Measurements from ENCODE around the gene SLC5A3.
A peak's percentile ranks its signal among the peaks of the same experiment; 100 is the strongest.

SLC5A3 gene

GRCh38 chr21:34061983-34062382, 11.4 kb upstream of the SLC5A3 start:
- in situ Hi-C loops (cut with MboI; ENCODE audit: low pct_unique_long_range_greater_than_20kb, low sequenced_read_pairs): loop anchor here (10.0 kb wide), 1 partner anchor 57 kb away; no protein-coding TSS in a partner anchor
- no peak for DNase-seq

DNA sequence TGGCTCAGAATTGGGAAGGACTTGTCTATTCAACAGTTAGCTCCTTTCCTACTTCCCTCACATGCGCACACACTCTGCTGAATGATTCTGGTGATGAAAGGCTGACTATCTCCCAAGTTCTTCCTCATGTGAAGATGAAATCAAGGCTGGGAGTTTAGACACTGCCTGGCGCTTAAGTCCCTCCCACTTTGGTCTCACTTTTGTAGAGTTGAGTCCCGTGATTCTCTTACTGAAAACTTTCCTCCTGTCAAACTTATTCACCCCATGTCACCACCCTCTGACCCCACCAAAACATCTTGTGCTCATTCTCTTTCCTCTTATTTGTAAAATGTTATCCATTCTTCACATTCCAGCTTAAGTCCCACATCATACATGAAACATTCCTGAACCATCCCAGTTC, 8.4 kb upstream of the SLC5A3 start:
- in situ Hi-C loops (cut with MboI; ENCODE audit: low pct_unique_long_range_greater_than_20kb, low sequenced_read_pairs): loop anchor here (10.0 kb wide), 1 partner anchor 60 kb away; no protein-coding TSS in a partner anchor
- DNase-seq: no peak

DNA sequence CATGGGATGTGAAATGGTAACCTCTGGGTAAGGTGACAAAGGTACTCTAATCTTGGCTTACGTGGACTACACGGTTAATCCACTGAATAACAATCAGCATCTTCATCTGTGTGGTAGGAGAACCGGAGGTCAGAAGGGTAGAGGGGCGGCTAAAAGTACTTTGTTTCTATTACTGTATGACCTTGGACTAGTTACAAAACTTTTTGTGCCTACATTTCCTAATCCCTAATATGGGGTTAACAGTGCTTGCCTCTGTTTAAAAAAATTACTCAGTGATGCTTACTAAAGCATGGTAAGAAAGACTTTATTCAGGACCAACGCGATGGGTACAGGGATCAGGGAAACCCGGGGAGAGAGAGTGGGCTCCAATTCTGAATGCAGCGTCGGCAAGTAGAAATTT, 1.7 kb upstream of the SLC5A3 start:
- in situ Hi-C loops (cut with MboI; ENCODE audit: low pct_unique_long_range_greater_than_20kb, low sequenced_read_pairs): no loop called here
- DNase-seq: no peak

DNA sequence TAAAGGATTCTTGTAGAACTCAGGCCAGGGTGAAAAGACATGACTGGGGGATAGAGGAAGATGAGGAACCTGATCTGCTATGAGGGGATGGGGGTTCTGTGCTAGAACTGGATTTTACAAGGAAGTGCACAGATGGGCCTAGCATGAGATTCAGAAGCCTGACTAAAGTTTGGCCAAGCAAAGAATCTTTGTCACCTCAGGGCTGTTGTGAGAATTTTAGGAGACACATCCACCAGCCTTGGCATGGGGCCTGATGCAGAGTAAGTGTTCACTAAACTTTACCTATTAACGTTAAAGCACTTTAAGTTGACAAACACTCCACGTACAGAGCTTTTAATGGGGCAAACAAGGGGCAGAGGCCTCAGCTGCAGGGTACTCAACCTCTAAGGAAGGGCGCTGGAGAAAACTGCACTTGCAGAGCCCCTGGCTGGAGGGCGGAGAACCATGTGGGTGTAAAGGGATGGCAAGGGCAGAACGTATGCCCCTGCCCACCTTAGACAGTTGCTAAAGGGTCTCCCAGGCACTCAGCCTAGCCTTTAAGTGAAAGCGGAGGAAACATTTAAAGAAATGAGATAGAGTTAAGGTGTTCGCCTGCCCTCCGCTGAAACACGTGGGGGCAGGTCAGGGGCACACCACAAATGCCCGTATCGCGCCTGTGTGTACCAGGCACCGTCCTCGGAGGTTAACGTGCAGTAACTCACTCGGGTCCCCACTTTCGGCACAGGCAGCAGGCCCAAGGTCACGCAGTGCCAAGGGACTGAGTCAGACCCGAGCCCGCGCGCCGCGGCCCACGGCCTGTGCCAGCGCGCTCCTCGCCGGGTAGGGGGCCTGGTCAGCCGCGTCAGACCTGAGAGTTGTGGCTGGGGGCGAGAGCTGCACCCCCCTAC, 990 bp upstream of the SLC5A3 start:
- in situ Hi-C loops (cut with MboI; ENCODE audit: low pct_unique_long_range_greater_than_20kb, low sequenced_read_pairs): no loop called here
- DNase-seq: no peak

DNA sequence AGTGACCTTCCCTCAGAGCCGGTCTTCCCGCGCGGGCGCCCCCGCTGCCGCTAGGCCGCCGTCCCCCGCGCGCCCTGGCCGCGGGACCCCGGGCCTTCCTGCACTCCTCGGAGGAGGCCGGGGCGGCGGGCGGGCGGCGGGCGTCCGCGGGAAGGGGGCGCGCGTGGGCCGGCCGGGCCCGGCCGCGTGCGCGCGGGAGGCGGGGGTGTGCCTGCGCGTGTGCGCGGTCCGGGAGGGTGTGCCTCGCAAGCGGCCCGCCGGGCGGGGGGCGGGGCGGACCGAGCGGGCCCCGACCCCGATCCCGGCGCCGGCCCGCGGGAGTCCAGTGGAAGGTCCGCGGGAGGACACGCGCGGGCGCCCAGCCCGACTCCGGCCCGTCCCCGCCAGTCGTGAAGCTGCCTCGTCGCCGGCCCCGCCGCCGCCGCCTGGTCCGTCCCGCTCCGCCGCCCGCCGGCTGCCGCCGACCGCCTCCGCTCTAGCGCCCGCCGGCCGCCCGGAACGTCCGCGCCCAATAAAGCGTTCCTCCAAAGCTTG, 438 bp downstream of the SLC5A3 start:
- in situ Hi-C loops (cut with MboI; ENCODE audit: low pct_unique_long_range_greater_than_20kb, low sequenced_read_pairs): no loop called here
- DNase-seq: peak; percentile 25

GRCh38 chr21:34074283-34075090, 1.1 kb downstream of the SLC5A3 start:
- in situ Hi-C loops (cut with MboI; ENCODE audit: low pct_unique_long_range_greater_than_20kb, low sequenced_read_pairs): no loop called here

DNA sequence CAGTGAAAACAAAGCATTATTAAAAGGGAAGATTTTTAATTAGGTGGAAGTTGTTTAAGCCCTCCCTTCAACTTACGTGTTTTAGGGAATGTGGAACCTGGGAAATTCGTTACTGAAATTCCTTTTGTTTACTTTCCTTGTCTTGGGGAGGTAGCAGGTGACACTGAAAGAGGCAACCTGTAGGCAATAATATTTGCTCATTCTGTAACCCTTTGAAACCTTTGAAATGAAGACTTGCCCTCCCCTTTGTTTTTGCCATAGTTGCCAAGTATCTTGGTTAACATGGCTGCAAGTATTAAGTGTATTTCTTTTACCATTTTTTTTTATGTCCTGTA, 1.7 kb downstream of the SLC5A3 start:
- no peak for DNase-seq
- in situ Hi-C loops (cut with MboI; ENCODE audit: low pct_unique_long_range_greater_than_20kb, low sequenced_read_pairs): no loop called here

More at GRCh38 chr21:34074283-34075090, 1.1 kb downstream of the SLC5A3 start:
- peak; percentile 32 for DNase-seq

DNA sequence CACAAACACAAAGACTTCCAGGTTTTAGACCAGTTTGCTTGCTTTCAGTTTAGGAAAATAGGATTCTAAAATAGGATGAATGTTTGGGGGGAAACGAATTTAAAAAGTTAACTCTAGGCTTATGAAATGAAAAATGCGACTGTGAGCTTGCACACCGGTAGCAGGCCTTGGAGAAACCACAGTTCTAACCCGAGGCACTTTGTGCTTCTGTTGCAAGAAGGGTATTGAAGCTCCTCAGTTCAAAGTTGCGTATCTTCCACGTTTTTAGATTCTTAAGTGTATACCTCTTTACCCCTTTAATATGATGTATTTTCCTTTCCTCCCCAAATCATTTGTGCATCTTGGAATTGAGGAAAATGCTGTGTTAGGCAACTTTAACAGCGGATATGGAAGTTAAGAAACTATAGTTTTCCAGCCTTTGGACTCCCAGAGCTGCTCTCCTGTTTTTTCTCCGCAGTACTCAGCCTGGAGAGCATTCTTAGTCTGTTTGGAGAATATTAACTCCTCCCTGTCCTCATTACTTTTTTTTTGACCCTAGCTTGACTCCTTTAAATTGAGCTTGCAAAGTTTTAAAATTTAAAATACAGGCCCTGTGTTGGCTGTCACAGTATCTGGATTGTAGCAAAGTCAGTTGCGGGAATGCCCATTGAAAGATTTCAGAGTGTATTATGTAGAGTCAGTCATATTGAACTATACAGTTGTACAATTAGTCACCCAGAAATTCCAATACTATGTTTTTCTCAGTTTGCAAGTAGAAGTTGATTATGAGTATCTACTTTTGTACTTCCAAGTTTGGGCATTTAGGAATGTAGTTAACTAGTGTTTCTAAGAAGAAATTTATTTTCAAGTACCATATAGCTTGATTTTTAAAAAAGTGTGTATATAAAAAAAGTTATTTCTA, 2.6 kb downstream of the SLC5A3 start:
- in situ Hi-C loops (cut with MboI; ENCODE audit: low pct_unique_long_range_greater_than_20kb, low sequenced_read_pairs): no loop called here
- DNase-seq: no peak

- in situ Hi-C loops (cut with MboI; ENCODE audit: low pct_unique_long_range_greater_than_20kb, low sequenced_read_pairs): no loop called here
- no peak for DNase-seq
These were observed 3.5 kb downstream of the SLC5A3 start for GRCh38 chr21:34076835-34077234.

- in situ Hi-C loops (cut with MboI; ENCODE audit: low pct_unique_long_range_greater_than_20kb, low sequenced_read_pairs): no loop called here
- no peak for DNase-seq
These were observed 4.5 kb downstream of the SLC5A3 start for GRCh38 chr21:34077888-34078287.

GRCh38 chr21:34078915-34079314, 5.5 kb downstream of the SLC5A3 start:
- DNase-seq: no peak
- in situ Hi-C loops (cut with MboI; ENCODE audit: low pct_unique_long_range_greater_than_20kb, low sequenced_read_pairs): no loop called here

- no peak for DNase-seq
- in situ Hi-C loops (cut with MboI; ENCODE audit: low pct_unique_long_range_greater_than_20kb, low sequenced_read_pairs): no loop called here
These were observed 7.3 kb downstream of the SLC5A3 start for GRCh38 chr21:34080710-34081109.

GRCh38 chr21:34082769-34083168, 9.4 kb downstream of the SLC5A3 start:
- no peak for DNase-seq
- in situ Hi-C loops (cut with MboI; ENCODE audit: low pct_unique_long_range_greater_than_20kb, low sequenced_read_pairs): no loop called here

GRCh38 chr21:34083357-34083756, 10.0 kb downstream of the SLC5A3 start:
- in situ Hi-C loops (cut with MboI; ENCODE audit: low pct_unique_long_range_greater_than_20kb, low sequenced_read_pairs): no loop called here
- no peak for DNase-seq

DNA sequence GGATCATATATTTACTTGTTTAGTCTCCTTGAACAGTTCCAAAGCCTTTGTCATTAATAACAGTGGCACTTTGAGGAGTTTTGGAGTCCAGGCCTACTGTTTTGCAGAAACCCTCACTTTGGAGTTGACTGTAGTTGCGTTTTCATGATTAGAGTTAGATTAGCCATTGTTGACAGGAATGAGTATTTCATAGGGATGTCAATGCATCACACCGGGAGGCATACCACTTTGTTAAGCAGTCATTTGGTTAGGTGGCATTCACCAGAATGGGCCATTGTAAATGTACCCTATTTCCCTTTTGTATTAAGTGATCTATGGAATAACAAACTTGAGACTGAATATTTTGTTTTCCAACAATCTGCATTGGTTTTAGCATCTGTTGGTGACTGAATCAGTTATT, 11.8 kb downstream of the SLC5A3 start:
- in situ Hi-C loops (cut with MboI; ENCODE audit: low pct_unique_long_range_greater_than_20kb, low sequenced_read_pairs): no loop called here
- DNase-seq: no peak

DNA sequence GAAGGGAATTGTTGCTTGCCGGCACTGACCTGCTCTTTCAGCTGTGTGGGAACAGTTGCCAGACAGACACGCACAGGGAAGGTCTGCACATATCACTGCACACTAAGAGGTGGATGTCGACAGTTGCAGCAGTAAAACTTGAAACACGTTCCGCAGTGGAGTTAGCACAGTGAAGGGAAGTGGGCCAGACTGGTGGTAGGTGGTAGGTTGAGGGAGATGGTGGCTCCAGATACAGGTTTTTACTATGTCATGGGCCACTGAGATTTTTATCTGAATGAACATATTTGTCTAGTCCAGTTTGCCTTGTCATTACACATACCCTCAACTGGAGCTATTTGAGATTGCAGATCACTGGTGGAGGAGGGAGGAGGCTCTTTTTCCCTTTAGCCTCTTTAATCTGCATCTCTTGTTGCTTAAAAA, 13.5 kb downstream of the SLC5A3 start:
- in situ Hi-C loops (cut with MboI; ENCODE audit: low pct_unique_long_range_greater_than_20kb, low sequenced_read_pairs): no loop called here
- DNase-seq: no peak

- in situ Hi-C loops (cut with MboI; ENCODE audit: low pct_unique_long_range_greater_than_20kb, low sequenced_read_pairs): no loop called here
- DNase-seq: no peak
These were observed 15.4 kb downstream of the SLC5A3 start for GRCh38 chr21:34088752-34089151.

DNA sequence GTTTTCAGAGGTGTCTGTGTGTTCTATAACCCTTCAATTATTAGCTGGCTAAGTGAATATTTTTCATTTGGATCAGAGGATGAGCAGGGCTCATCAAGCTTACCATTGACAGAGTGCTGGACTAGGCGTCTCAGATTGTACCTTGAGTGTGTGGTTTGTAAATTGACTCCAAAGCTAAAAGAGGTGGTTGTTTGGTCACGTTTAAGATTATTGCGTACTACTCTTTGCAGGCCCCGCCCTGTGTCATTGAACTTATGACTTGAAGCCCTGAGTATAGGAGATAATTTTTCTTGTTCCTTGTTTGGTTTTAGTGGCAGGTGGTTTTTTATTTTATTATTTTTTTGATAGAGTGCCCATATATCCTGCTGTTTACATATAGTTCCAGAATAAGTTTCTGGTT, 17.7 kb downstream of the SLC5A3 start:
- no peak for DNase-seq
- in situ Hi-C loops (cut with MboI; ENCODE audit: low pct_unique_long_range_greater_than_20kb, low sequenced_read_pairs): no loop called here

DNA sequence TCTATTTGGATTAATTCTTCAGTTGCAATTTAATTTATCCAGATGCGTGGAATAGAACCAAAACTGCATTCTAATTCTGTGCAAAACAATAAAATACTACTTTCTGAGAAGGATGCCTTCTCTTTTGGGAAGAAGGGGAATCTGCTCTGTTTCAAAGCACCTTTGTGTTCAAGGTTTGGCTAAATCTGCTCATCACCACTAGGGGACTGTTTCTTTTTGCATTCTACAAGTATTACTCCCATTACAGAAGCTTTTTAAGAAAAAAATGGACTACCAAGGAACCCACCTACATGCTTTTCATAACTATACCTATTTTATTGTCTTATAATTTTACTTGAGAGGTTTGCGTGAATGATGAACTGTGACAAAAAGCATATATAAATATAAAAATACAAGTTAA, 18.2 kb downstream of the SLC5A3 start:
- no peak for DNase-seq
- in situ Hi-C loops (cut with MboI; ENCODE audit: low pct_unique_long_range_greater_than_20kb, low sequenced_read_pairs): no loop called here

All from KBM-7 (cell line).